OCI-LY3 (cell line): ENCODE results near the gene FAM50A.
A peak's percentile ranks its signal among the peaks of the same experiment; 100 is the strongest.
"Not testable (repeated sequence)": the region's sequence is repeated elsewhere in the genome, so short reads cannot be mapped to it uniquely, and the experiment has no call there.

Experiments
- H2AFZ ChIP-seq: fragments of 200-600, 300-600 bp; shearing (Covaris generic); 2 replicates; pipeline ENCODE4 v1.6.0; 2014; ENCODE audit warnings: antibody characterized with exemption, low read depth, low read length
- H3K27ac ChIP-seq: fragments of 200-600, 300-600 bp; sonication (generic); 2 replicates; pipeline ENCODE4 v1.5.1; 2014; ENCODE audit warnings: mild to moderate bottlenecking, low read length, moderate library complexity, mixed read lengths
- H3K27me3 ChIP-seq: fragments of 200-600, 300-600 bp; sonication (generic); 2 replicates; pipeline ENCODE4 v1.6.1; 2014; ENCODE audit warnings: low read depth, low read length, mixed read lengths
- H3K36me3 ChIP-seq: fragments of 200-600, 300-600 bp; sonication (generic); replicated peaks from 2 replicates; pipeline ENCODE3; 2014; ENCODE audit warnings: low read depth, low read length, mixed read lengths
- H3K4me1 ChIP-seq: fragments of 300-600, 200-600 bp; sonication (generic); 2 replicates; pipeline ENCODE4 v1.6.1; 2014; ENCODE audit warnings: low read length, mixed read lengths
- H3K4me2 ChIP-seq: fragments of 200-600, 300-600 bp; sonication (generic); 2 replicates; pipeline ENCODE4 v1.6.1; 2014; ENCODE audit warnings: low read length, mixed read lengths
- H3K4me3 ChIP-seq: fragments of 300-600, 200-600 bp; sonication (generic); 2 replicates; pipeline ENCODE4 v1.5.1; 2014; ENCODE audit warnings: antibody characterized with exemption, mild to moderate bottlenecking, low read length, moderate library complexity
- H3K79me2 ChIP-seq: fragments of 300-600, 200-600 bp; shearing (Covaris generic); 2 replicates; pipeline ENCODE4 v1.6.1; 2014; ENCODE audit warnings: mild to moderate bottlenecking, low read length, mixed read lengths
- H3K9ac ChIP-seq: fragments of 300-600, 200-600 bp; shearing (Covaris generic); 2 replicates; pipeline ENCODE4 v1.6.0; 2014; ENCODE audit warnings: mild to moderate bottlenecking, low read length, moderate library complexity
- H3K9me3 ChIP-seq: fragments of 200-600, 300-600 bp; shearing (Covaris generic); 2 replicates; pipeline ENCODE4 v1.6.1; 2014; ENCODE audit warnings: low read length, mixed read lengths; ENCODE audit not compliant: insufficient read depth
- H4K20me1 ChIP-seq: fragments of 200-600, 300-600 bp; sonication (generic); 2 replicates; pipeline ENCODE4 v1.6.1; 2016; ENCODE audit warnings: low read length, mixed read lengths; ENCODE audit not compliant: insufficient read depth
- EZH2phosphoT487 ChIP-seq: fragments of 200-600 bp; shearing (Covaris generic); IDR thresholded peaks from 2 replicates; pipeline ENCODE4 v1.6.1; 2018; ENCODE audit warnings: antibody characterized with exemption, mixed run types, low read depth
- TF ChIP-seq, protein P1 (sequence below): fragments of 200-600, 300-600 bp; sonication (generic); IDR thresholded peaks from 2 replicates; pipeline ENCODE4 v1.5.1; 2014; ENCODE audit warnings: antibody characterized with exemption, low read length, low read depth

FAM50A gene

DNA sequence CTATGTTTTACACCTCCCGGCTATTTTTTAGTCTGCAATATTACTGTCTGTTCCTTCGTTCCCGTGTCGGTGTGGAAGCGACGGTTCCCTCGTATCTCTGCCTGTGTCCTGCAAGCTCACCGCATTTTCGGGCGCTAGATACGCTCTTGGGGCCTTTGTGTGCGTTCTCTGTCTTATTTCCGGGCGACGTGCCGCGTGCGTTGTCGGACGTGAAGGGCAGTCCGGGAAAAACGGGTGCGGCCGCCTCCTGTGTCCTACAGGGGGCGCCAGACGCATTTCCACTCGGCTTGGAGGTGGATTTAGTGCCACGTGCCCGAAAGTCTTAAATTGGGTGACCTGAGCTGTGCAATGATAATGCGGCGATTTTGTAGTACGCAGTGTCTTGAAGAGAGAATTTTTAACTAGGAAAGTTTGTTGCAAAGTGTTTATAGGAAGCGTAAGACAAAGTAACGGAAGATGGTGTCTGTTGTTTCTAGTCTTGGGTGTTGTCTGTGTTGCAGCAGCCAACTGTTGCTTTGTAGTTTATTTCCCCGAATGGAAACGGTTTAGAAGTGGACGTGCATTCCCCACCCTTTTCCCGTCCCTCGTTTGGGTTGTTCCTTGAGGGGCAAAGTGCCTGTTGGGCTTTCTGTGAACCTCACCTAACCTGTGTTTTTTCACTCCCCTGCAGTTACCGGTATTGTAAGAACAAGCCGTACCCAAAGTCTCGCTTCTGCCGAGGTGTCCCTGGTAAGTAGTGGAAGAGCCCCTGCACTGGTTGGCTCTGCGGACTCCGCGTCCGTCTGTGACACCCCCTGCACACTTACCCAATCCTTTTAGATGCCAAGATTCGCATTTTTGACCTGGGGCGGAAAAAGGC is 45.0 kb upstream of the FAM50A start:
- H3K36me3 ChIP-seq = peaks cover 27% of the 10 kb centered on the region
- H3K9ac ChIP-seq = peak overlapping the region; percentile 97
- peak overlapping the region; percentile 100 for H3K4me2 ChIP-seq
- TF ChIP-seq EZH2phosphoT487 = no peak
- TF ChIP-seq, protein P1, sequence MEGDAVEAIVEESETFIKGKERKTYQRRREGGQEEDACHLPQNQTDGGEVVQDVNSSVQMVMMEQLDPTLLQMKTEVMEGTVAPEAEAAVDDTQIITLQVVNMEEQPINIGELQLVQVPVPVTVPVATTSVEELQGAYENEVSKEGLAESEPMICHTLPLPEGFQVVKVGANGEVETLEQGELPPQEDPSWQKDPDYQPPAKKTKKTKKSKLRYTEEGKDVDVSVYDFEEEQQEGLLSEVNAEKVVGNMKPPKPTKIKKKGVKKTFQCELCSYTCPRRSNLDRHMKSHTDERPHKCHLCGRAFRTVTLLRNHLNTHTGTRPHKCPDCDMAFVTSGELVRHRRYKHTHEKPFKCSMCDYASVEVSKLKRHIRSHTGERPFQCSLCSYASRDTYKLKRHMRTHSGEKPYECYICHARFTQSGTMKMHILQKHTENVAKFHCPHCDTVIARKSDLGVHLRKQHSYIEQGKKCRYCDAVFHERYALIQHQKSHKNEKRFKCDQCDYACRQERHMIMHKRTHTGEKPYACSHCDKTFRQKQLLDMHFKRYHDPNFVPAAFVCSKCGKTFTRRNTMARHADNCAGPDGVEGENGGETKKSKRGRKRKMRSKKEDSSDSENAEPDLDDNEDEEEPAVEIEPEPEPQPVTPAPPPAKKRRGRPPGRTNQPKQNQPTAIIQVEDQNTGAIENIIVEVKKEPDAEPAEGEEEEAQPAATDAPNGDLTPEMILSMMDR = peak; percentile 72
- H4K20me1 ChIP-seq = peaks cover 11% of the 10 kb centered on the region; the same call in 1 of the 2 replicates
- H3K4me3 ChIP-seq = peak overlapping the region; percentile 92
- peaks cover 11% of the 10 kb centered on the region for H3K4me1 ChIP-seq
- H3K27ac ChIP-seq = peak overlapping the region; percentile 92
- no peak overlapping the region for H2AFZ ChIP-seq
- no peaks in the 10 kb centered on the region for H3K27me3 ChIP-seq
- no peaks in the 10 kb centered on the region for H3K9me3 ChIP-seq
- peaks cover 26% of the 10 kb centered on the region for H3K79me2 ChIP-seq

DNA sequence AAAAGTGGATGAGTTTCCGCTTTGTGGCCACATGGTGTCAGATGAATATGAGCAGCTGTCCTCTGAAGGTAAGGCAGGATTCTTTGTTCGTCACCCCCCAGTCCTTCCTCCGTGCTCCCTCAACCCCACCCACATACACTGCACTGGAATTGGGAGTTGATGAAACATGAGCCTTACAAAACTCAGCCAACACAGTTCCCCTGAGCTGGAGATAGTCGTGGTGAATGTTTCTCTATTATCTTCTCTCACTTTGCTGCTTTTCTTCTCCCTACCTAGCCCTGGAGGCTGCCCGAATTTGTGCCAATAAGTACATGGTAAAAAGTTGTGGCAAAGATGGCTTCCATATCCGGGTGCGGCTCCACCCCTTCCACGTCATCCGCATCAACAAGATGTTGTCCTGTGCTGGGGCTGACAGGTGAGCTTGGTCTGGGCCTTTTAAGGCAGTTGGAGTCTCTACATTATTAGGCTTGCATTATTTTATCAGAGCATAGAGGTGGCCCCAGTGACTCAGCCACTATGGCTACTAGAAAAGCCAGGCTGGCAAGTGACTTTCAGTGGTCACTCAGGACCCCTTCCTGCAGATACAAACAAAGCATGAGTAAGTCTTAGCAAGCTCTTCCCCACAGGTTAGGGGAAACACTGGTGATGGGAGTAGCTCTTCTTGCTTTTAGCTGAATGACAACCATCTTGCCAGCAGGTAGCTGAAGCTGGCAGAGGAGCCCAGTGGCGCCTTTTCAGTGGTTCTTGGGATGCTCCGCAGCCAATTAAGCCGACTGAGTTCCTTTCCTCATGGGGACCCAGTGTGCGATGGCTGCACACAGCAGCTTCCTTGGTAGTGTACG is 44.2 kb upstream of the FAM50A start:
- H3K4me3 ChIP-seq = peak overlapping the region; percentile 92
- peaks cover 11% of the 10 kb centered on the region for H3K4me1 ChIP-seq
- H3K9ac ChIP-seq = peak overlapping the region; percentile 97
- H3K27ac ChIP-seq = peak overlapping the region; percentile 92
- peaks cover 26% of the 10 kb centered on the region for H3K79me2 ChIP-seq
- H3K9me3 ChIP-seq = no peaks in the 10 kb centered on the region
- no peaks in the 10 kb centered on the region for H3K27me3 ChIP-seq
- TF ChIP-seq, protein P1 = no peak
- TF ChIP-seq EZH2phosphoT487 = no peak
- H3K4me2 ChIP-seq = peak overlapping the region; percentile 100
- H3K36me3 ChIP-seq = peaks cover 27% of the 10 kb centered on the region
- no peak overlapping the region for H2AFZ ChIP-seq
- peaks cover 11% of the 10 kb centered on the region; the same call in 1 of the 2 replicates for H4K20me1 ChIP-seq

DNA sequence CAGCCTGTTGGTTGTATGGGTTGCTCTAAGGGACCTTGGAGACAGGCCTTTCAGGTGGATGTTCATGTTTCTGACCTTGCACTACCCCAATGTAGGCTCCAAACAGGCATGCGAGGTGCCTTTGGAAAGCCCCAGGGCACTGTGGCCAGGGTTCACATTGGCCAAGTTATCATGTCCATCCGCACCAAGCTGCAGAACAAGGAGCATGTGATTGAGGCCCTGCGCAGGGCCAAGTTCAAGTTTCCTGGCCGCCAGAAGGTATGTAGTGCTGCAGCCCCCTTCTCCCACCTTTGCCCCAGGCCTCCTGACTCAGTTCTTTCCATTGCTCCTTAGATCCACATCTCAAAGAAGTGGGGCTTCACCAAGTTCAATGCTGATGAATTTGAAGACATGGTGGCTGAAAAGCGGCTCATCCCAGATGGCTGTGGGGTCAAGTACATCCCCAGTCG is 43.5 kb upstream of the FAM50A start:
- not testable (repeated sequence) for H3K27ac ChIP-seq, H3K4me2 ChIP-seq, H3K27me3 ChIP-seq, H3K4me3 ChIP-seq, H3K9ac ChIP-seq, H2AFZ ChIP-seq, H3K9me3 ChIP-seq
- H3K79me2 ChIP-seq = peaks cover 26% of the 10 kb centered on the region
- peaks cover 11% of the 10 kb centered on the region; the same call in 1 of the 2 replicates for H4K20me1 ChIP-seq
- H3K4me1 ChIP-seq = peaks cover 11% of the 10 kb centered on the region
- H3K36me3 ChIP-seq = peaks cover 27% of the 10 kb centered on the region

DNA sequence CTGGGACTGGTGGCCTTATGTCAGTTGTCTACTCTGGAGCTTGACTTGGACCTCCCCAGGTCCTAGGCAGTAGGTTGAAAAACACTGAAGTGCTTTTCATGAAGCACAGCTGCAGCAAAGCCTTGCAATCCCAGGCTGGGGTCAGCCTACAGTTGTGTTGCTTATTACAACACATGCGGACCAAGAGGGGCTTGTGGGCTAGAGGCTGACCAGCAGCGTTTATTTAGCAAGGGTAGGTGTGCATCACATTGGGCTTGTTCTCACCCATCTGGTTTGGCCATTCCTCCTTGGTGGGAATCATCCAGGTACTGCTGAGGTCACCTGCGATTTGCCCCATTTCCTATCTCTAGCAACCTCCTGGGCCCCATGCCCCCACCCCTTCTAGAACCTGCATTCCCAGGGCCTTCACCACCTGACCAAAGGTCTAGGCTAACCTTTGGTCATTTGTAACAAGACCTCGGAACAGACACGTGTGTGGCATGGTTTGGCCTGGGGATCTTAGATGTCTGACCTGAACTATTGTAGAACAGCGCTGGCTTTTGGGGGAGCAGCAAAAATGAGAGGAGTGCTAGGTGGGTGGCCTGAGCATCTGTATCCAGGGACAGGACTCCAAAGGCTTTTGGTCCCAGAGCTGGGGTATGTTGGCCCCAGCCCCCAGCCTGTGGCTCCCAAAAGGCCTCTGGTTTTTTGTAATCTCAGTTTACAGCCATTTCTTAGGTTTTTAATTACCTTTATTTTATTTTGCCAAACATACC is 42.7 kb upstream of the FAM50A start:
- no peak for TF ChIP-seq EZH2phosphoT487
- TF ChIP-seq, protein P1 = no peak
- H3K9ac ChIP-seq = no peak overlapping the region

More for the DNA sequence above, 42.7 kb upstream of the FAM50A start:
- no peak overlapping the region for H3K4me3 ChIP-seq
- peaks cover 26% of the 10 kb centered on the region for H3K79me2 ChIP-seq
- peaks cover 11% of the 10 kb centered on the region; the same call in 1 of the 2 replicates for H4K20me1 ChIP-seq
- H2AFZ ChIP-seq = no peak overlapping the region
- peak overlapping the region; percentile 28 for H3K27ac ChIP-seq
- peaks cover 27% of the 10 kb centered on the region for H3K36me3 ChIP-seq
- H3K4me1 ChIP-seq = peaks cover 11% of the 10 kb centered on the region
- no peak overlapping the region for H3K4me2 ChIP-seq
- H3K27me3 ChIP-seq = no peaks in the 10 kb centered on the region
- no peaks in the 10 kb centered on the region for H3K9me3 ChIP-seq
